Bronchial epithelial cell (primary cell): ENCODE results near the gene INSYN2B. TPM values are rescaled to one million over a fixed set of nuclear protein-coding genes. Genes with fewer than 3 reads are reported as not detected.

Experiments used
- DNase-seq: peaks from one replicate; pipeline ENCODE4 v3.0.0-alpha.2; 2010; ENCODE audit warnings: low read depth
- FAIRE-seq: peaks from 2 replicates; lab custom pipeline; 2011; peaks lifted over from hg19 to GRCh38; lab: Jason Lieb, UNC
- H3K27me3 ChIP-seq: 2 replicates; pipeline ENCODE4 v1.5.1; 2011; ENCODE audit warnings: low read length; ENCODE audit not compliant: control insufficient read depth, insufficient read depth
- H3K36me3 ChIP-seq: 2 replicates; pipeline ENCODE4 v1.5.1; 2011; ENCODE audit warnings: low read length; ENCODE audit not compliant: control insufficient read depth, insufficient read depth
- H3K4me3 ChIP-seq: 2 replicates; pipeline ENCODE4 v1.5.1; 2011; ENCODE audit warnings: mild to moderate bottlenecking, low read depth, low read length, control low read depth
- total RNA-seq: library from RNA; depleted of rRNA; stranded (reverse); fragments of >200 nt; gene quantifications from 2 replicates; pipeline ENCODE4 v1.2.1, GENCODE V29; 2014
- TF ChIP-seq, protein P1 (sequence below): IDR thresholded peaks from 2 replicates; pipeline ENCODE4 v1.5.1; 2011; ENCODE audit warnings: mild to moderate bottlenecking, moderate library complexity, low read length, control low read depth, inconsistent platforms; ENCODE audit not compliant: insufficient read depth, severe bottlenecking

Gene INSYN2B
- total RNA-seq, 1 donor from 2014 or later = 0.53 TPM

DNA sequence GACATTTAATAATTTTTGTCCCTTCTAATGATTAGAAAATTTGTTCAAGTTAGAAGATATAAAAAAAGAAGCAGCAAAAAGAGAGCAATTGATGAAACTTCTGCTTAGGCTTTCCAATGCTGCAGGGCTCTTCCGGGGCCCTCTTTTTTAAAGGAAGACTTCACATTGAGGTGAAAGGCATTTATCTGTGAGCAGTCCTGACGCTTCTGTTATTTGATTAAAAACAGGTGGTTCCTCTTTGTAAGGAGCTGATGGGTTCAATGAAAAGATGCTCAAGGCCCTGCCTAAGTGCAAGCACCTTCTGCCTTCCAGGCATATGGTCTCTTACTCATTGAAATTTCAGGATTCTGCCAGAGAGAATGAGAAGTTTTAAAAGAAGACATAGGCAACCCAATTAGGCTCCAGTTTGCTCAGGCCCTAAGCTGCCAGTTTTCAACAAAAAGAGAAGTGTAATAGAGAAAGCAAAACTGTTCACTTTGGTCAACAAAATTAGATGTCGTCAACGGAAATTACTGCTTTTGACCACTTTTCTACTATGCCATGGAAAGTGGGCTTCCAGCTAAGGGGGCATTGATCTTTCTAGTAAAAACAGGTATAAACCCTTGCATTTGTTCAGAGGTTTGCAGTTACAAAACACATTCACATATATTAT lies 100.2 kb downstream of the INSYN2B start:
- Histone ChIP-seq H3K27me3 (peaks cover 1% of the 10 kb centered on the region), H3K4me3 (no peak overlapping the region), H3K36me3 (no peaks in the 10 kb centered on the region)
- DNase-seq (no peak), FAIRE-seq (no peak)
- TF ChIP-seq, protein P1, sequence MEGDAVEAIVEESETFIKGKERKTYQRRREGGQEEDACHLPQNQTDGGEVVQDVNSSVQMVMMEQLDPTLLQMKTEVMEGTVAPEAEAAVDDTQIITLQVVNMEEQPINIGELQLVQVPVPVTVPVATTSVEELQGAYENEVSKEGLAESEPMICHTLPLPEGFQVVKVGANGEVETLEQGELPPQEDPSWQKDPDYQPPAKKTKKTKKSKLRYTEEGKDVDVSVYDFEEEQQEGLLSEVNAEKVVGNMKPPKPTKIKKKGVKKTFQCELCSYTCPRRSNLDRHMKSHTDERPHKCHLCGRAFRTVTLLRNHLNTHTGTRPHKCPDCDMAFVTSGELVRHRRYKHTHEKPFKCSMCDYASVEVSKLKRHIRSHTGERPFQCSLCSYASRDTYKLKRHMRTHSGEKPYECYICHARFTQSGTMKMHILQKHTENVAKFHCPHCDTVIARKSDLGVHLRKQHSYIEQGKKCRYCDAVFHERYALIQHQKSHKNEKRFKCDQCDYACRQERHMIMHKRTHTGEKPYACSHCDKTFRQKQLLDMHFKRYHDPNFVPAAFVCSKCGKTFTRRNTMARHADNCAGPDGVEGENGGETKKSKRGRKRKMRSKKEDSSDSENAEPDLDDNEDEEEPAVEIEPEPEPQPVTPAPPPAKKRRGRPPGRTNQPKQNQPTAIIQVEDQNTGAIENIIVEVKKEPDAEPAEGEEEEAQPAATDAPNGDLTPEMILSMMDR = no peak

DNA sequence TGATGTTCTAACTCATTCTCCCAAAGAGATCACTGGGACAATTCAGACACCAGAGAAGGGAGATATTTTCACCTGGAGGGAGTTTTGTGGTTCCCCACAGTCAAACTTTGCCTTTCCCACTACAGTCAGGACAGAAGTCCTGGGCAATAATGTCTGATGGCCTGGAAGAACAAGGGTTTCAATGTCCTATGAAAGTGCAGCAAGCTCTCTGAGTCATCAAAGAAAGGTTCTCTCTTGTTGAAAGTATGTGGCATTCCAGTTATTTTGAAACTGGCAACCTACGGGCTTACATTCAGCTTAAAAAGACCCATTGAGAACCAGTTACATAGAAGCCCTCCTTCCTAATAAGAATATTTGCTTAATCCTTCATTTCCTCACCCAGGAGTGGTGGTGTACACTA lies 103.9 kb downstream of the INSYN2B start:
- TF ChIP-seq, protein P1 = no peak
- FAIRE-seq (no peak), DNase-seq (peak; percentile 13)
- no peaks in the 10 kb centered on the region for H3K36me3 ChIP-seq
- peaks cover 1% of the 10 kb centered on the region for H3K27me3 ChIP-seq
- H3K4me3 ChIP-seq = no peak overlapping the region

DNA sequence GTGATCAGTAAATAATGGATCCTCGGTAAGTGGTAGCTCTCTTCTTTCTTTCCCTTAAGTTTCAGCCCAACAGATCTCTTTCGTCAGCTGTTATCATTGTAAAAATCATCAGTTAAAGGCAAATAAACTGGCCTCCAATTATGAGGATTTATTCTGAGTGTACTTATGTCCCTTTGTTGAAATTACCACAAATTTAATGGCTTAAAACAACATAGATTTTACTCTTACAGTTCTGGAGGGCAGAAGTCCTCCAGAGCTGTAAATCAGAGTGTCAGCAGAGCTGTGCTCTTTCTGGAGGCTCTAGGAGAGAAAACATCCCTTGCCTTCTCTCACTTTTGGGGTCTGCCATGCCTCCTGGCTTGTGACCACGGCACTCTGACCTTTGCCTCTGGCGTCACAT lies 104.6 kb downstream of the INSYN2B start:
- Histone ChIP-seq H3K36me3 (no peaks in the 10 kb centered on the region), H3K4me3 (no peak overlapping the region), H3K27me3 (peaks cover 1% of the 10 kb centered on the region)
- TF ChIP-seq, protein P1 = no peak
- DNase-seq (no peak), FAIRE-seq (no peak)

DNA sequence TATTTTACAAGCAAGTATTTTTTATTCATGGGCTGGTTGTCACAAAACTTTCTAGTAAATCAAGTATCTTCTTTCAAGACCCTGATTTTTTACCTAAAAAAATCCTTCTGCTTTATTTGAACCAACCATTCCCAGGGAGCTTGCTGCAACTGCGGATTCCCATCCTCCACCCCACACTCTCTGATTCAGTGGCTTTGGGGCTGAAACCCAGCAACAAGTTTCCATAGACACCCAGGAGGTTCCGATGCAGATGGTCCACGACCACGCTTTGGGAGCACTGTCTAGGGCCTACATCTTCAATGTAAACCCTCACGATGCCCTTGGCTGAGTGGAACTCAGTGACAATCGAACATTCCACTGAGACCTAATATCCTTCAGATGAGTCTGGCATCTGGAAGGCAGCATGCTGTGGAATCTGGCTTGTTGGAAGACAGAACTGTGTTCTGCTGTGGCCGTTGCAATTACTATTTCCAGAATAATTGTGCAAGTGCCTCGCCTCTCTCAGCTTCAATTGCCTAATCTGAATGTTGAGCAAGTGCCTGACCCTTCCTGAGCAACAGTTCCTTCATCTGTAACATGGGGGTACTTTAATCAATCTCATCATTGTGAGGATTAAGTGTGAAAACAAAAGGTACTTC lies 105.1 kb downstream of the INSYN2B start:
- TF ChIP-seq, protein P1 = no peak
- no peak overlapping the region for H3K4me3 ChIP-seq
- peaks cover 1% of the 10 kb centered on the region for H3K27me3 ChIP-seq
- FAIRE-seq (no peak), DNase-seq (no peak)
- H3K36me3 ChIP-seq = no peaks in the 10 kb centered on the region

DNA sequence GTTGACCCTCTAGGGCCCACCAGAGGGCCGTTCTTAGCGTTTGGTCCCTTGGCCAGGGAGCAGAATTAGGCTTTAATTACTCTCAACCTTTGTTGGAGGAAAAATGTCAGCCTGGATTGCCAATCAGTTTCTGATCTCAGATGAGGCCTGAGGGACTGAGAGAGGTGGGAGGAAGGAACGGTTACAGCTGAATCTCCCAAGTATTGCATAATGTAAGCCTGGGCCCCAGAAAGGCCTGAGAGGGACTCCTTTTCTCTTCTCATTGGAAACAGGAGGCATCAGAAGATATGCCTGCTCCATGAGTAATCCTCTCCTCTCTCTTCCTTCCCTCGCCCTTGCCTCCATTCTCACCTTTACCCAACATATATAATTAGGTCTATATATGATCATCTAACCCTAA lies 105.7 kb downstream of the INSYN2B start:
- TF ChIP-seq, protein P1 = no peak
- DNase-seq (no peak), FAIRE-seq (no peak)

More for the DNA sequence above, 105.7 kb downstream of the INSYN2B start:
- no peak overlapping the region for H3K4me3 ChIP-seq
- no peaks in the 10 kb centered on the region for H3K36me3 ChIP-seq
- peaks cover 3% of the 10 kb centered on the region for H3K27me3 ChIP-seq
